Bronchial epithelial cell (primary cell): ENCODE data around the gene MLLT1. TPM values are rescaled to one million over a fixed set of nuclear protein-coding genes. Genes with fewer than 3 reads are reported as not detected.

Source experiments
- DNase-seq: peaks from one replicate; pipeline ENCODE4 v3.0.0-alpha.2; 2010; ENCODE audit warnings: low read depth
- FAIRE-seq: peaks from 2 replicates; lab custom pipeline; 2011; peaks lifted over from hg19 to GRCh38; lab: Jason Lieb, UNC
- H3K27me3 ChIP-seq: 2 replicates; pipeline ENCODE4 v1.5.1; 2011; ENCODE audit warnings: low read length; ENCODE audit not compliant: control insufficient read depth, insufficient read depth
- H3K36me3 ChIP-seq: 2 replicates; pipeline ENCODE4 v1.5.1; 2011; ENCODE audit warnings: low read length; ENCODE audit not compliant: control insufficient read depth, insufficient read depth
- H3K4me3 ChIP-seq: 2 replicates; pipeline ENCODE4 v1.5.1; 2011; ENCODE audit warnings: mild to moderate bottlenecking, low read depth, low read length, control low read depth
- CTCF ChIP-seq: IDR thresholded peaks from 2 replicates; pipeline ENCODE4 v1.5.1; 2011; ENCODE audit warnings: mild to moderate bottlenecking, moderate library complexity, low read length, control low read depth, inconsistent platforms; ENCODE audit not compliant: insufficient read depth, severe bottlenecking
- total RNA-seq: library from RNA; depleted of rRNA; stranded (reverse); fragments of >200 nt; gene quantifications from 2 replicates; pipeline ENCODE4 v1.2.1, GENCODE V29; 2014

Gene MLLT1
- total RNA-seq, 1 donor from 2014 or later: 2.6 TPM

GRCh38 chr19:6271251-6271650, 8.5 kb downstream of the MLLT1 start:
- FAIRE-seq (no peak), DNase-seq (no peak)
- H3K36me3 ChIP-seq: peaks cover 8% of the 10 kb centered on the region
- TF ChIP-seq CTCF: no peak
- no peaks in the 10 kb centered on the region for H3K27me3 ChIP-seq
- no peak overlapping the region for H3K4me3 ChIP-seq

- no peak overlapping the region for H3K4me3 ChIP-seq
- FAIRE-seq (no peak), DNase-seq (no peak)
- peaks cover 8% of the 10 kb centered on the region for H3K36me3 ChIP-seq
- H3K27me3 ChIP-seq: no peaks in the 10 kb centered on the region
- TF ChIP-seq CTCF: no peak
These were observed 9.0 kb downstream of the MLLT1 start for GRCh38 chr19:6270822-6271221.

- FAIRE-seq (no peak), DNase-seq (no peak)
- Histone ChIP-seq H3K4me3 (no peak overlapping the region), H3K36me3 (peaks cover 8% of the 10 kb centered on the region), H3K27me3 (no peaks in the 10 kb centered on the region)
- TF ChIP-seq CTCF: no peak
These were observed 9.6 kb downstream of the MLLT1 start for GRCh38 chr19:6270076-6270745.

GRCh38 chr19:6269101-6269886, 10.5 kb downstream of the MLLT1 start:
- no peak for DNase-seq
- TF ChIP-seq CTCF: no peak
- H3K36me3 ChIP-seq: peaks cover 8% of the 10 kb centered on the region
- no peak for FAIRE-seq
- no peak overlapping the region for H3K4me3 ChIP-seq
- no peaks in the 10 kb centered on the region for H3K27me3 ChIP-seq

GRCh38 chr19:6268382-6268771, 11.4 kb downstream of the MLLT1 start:
- FAIRE-seq: no peak
- Histone ChIP-seq H3K36me3 (peaks cover 9% of the 10 kb centered on the region), H3K4me3 (no peak overlapping the region), H3K27me3 (no peaks in the 10 kb centered on the region)
- no peak for DNase-seq
- no peak for TF ChIP-seq CTCF
